ENCODE measurements around the gene FERMT3.

FERMT3 gene

GRCh38 chr11:64266339-64266738 is 59.8 kb downstream of the FERMT3 start:
- no peak overlapping the region for H3K4me2 ChIP-seq (ENCODE audit: low read length)
- TF ChIP-seq CTCF (IDR thresholded peaks at IDR 0.05): no peak
- H2AFZ ChIP-seq: no peak overlapping the region
- no peaks in the 10 kb centered on the region for H3K36me3 ChIP-seq (ENCODE audit: control insufficient read depth, insufficient read depth, low read length)
- peaks cover 10% of the 10 kb centered on the region for H3K4me1 ChIP-seq
- H3K9me3 ChIP-seq (ENCODE audit: control insufficient read depth, low read length): no peaks in the 10 kb centered on the region
- no peak overlapping the region for H3K9ac ChIP-seq
- H3K79me2 ChIP-seq: no peaks in the 10 kb centered on the region
- H3K27me3 ChIP-seq (ENCODE audit: control insufficient read depth, insufficient read depth, low read length): no peaks in the 10 kb centered on the region
- no peak overlapping the region for H3K4me3 ChIP-seq (ENCODE audit: low read depth, low read length)
- H3K27ac ChIP-seq: no peak overlapping the region

- H3K4me2 ChIP-seq (ENCODE audit: low read length): peak overlapping the region; percentile 91
- H3K36me3 ChIP-seq (ENCODE audit: control insufficient read depth, insufficient read depth, low read length): no peaks in the 10 kb centered on the region
- H3K4me3 ChIP-seq (ENCODE audit: low read depth, low read length): peak overlapping the region; percentile 83
- H2AFZ ChIP-seq: peak overlapping the region; percentile 5
- H3K79me2 ChIP-seq: no peaks in the 10 kb centered on the region
- no peaks in the 10 kb centered on the region for H3K27me3 ChIP-seq (ENCODE audit: control insufficient read depth, insufficient read depth, low read length)
- peak overlapping the region; percentile 97 for H3K27ac ChIP-seq
- no peak for TF ChIP-seq CTCF (IDR thresholded peaks at IDR 0.05)
- no peak overlapping the region for H3K9ac ChIP-seq
- H3K9me3 ChIP-seq (ENCODE audit: control insufficient read depth, low read length): no peaks in the 10 kb centered on the region
- H3K4me1 ChIP-seq: peaks cover 10% of the 10 kb centered on the region
Observed at GRCh38 chr11:64267207-64267945, 60.9 kb downstream of the FERMT3 start.

DNA sequence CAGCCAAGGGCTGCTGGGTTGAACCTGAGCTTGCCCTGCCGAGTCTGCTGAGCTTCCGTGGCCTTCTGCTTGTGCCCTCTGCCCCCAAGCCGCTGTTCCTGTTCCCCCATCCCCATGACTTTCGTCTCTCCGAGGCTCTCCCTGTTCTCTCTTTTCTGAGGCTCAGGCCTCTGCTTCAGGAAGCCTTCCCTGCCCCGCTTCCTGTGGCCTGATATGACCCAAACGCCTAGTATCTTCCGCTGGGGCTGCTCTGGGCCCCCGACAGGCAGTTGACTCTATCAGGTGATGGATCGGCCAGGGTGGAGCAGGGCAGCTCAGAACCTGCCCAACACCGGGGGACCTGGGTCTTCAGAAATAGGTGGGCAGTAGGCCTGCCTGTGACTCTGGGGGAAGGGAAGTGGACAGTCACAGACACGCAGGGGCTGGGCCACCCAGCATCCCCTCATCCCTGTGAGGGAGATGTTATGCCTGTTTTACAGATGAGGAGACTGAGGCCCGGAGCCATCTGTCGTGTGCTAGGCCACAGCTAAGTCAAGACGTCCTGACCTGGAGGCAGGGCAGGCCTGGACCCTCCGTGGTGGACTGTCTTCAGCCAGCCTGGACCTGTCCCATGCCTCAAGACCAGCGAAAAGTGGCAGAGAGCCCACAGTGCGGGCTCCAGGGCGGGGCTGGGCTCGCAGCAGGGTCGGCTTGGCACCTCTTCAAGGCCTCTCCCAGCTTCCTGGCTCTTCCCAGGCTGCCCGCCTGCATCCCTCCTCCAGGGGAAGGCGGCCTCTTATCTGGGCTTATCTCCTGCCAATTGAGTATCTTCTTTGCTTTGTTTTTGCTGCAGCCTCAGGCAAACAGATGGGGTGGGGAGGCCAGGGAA is 61.7 kb downstream of the FERMT3 start:
- Histone ChIP-seq H2AFZ (peak overlapping the region; percentile 5), H3K4me1 (peaks cover 10% of the 10 kb centered on the region), H3K27me3 (ENCODE audit: control insufficient read depth, insufficient read depth, low read length) (no peaks in the 10 kb centered on the region), H3K4me3 (ENCODE audit: low read depth, low read length) (peak overlapping the region; percentile 83), H3K27ac (peak overlapping the region; percentile 97), H3K36me3 (ENCODE audit: control insufficient read depth, insufficient read depth, low read length) (no peaks in the 10 kb centered on the region), H3K4me2 (ENCODE audit: low read length) (peak overlapping the region; percentile 91), H3K9ac (no peak overlapping the region), H3K79me2 (no peaks in the 10 kb centered on the region), H3K9me3 (ENCODE audit: control insufficient read depth, low read length) (no peaks in the 10 kb centered on the region)
- no peak for TF ChIP-seq CTCF (IDR thresholded peaks at IDR 0.05)

DNA sequence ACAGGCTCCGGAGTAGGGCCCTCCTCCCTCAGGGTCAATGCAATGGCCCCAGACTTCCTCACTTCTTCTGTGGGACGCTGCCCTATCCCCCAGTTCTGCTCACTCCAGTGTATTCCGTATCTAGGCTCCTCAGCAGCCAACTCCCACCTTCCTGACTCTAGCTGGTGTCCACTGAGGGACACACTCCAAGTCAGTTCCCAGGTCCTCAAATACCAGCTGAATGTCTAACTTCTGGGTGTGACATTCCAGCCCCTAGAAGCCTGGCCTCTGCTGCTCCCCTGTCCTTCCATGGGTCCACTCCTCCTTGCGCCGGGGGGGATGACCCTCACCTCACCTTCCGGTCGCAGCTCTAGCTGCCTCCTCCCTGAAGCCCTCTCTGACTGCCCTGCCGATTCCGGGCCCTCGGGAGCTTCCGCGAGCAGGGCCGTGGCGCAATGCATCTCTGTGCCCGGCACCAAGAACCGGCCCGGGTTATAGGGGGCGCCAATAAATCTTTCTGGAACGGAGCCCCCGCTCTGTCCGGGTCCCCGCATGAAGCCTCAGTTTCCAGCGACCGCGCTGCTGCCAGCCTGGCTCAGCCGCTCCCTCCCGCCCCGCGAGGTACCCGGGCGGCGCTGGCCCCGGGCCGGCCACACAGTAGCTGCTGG is 62.5 kb downstream of the FERMT3 start:
- Histone ChIP-seq H3K4me2 (ENCODE audit: low read length) (peak overlapping the region; percentile 91), H2AFZ (peak overlapping the region; percentile 73), H3K79me2 (no peaks in the 10 kb centered on the region), H3K4me1 (peaks cover 10% of the 10 kb centered on the region), H3K9ac (peak overlapping the region; percentile 42), H3K9me3 (ENCODE audit: control insufficient read depth, low read length) (no peaks in the 10 kb centered on the region), H3K27me3 (ENCODE audit: control insufficient read depth, insufficient read depth, low read length) (no peaks in the 10 kb centered on the region), H3K27ac (peak overlapping the region; percentile 97), H3K36me3 (ENCODE audit: control insufficient read depth, insufficient read depth, low read length) (no peaks in the 10 kb centered on the region), H3K4me3 (ENCODE audit: low read depth, low read length) (peak overlapping the region; percentile 83)
- no peak for TF ChIP-seq CTCF (IDR thresholded peaks at IDR 0.05)

All from parathyroid adenoma (tissue), 2 donors.